ENCODE results near the gene ATP8B4.

The ATP8B4 gene

DNA sequence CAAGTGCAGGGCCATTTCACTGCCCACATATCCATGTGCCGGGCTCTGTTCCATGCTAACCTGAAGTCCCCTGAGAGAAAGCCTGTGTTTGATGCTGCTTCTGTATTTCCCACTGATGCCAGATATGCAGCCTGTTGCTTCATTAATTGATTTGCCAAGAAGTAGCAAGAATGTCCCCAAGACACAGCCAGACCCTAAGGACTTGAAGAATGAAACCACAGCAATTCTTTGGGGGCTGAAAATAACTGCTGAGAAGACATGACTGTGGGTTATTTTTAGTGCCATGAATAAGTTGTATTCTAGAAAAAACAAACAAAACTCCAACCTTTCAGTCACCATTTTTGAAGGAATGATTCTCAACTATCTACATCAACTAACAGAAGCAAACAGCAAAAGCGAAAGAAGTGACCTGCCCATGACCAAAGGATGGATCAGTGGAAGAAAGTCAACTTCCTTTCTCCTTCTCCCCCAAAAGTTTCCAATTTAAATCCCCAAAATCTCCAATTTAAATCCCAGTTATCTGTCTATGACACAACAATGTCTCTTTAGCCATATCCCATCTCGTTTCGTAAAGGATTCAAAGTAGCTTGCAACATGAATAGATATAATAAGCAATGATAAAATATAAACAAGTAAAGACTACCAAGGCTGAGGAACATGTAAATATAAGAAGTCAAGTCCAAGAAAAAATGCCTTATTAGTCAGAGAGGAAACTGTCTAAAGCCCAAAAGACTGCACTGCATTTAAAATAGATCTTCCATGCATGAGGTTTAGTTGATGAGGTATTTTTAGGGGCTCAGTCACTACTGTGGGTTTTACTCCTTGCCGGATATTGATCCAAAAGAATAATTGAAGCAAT, 271.4 kb downstream of the ATP8B4 start:
- DNase-seq = no peak

- no peak for DNase-seq
These were observed 274.6 kb downstream of the ATP8B4 start for GRCh38 chr15:49844390-49844789.

- no peak for DNase-seq
These were observed 275.3 kb downstream of the ATP8B4 start for GRCh38 chr15:49843725-49844124.

- no peak for DNase-seq
These were observed 276.9 kb downstream of the ATP8B4 start for GRCh38 chr15:49842031-49842730.

DNA sequence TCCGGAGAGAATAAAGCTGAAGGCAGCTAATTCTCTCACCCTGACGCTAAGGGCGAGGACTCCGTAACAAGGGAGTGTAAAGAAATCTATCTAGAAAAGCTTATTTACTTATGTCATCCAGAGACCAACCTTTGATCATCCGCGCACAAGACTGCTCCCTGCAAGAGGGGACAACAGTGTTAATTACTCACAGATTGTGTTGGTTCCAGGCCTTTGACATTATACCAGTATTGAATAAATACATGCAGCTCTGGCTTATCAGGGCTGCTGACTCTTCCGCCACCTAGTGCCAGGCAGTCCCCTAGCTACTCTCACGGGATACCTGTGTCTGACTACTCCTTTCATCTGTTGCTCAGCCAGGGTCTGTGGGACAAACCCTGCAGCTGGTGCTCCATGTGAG, 286.5 kb downstream of the ATP8B4 start:
- no peak for DNase-seq

DNA sequence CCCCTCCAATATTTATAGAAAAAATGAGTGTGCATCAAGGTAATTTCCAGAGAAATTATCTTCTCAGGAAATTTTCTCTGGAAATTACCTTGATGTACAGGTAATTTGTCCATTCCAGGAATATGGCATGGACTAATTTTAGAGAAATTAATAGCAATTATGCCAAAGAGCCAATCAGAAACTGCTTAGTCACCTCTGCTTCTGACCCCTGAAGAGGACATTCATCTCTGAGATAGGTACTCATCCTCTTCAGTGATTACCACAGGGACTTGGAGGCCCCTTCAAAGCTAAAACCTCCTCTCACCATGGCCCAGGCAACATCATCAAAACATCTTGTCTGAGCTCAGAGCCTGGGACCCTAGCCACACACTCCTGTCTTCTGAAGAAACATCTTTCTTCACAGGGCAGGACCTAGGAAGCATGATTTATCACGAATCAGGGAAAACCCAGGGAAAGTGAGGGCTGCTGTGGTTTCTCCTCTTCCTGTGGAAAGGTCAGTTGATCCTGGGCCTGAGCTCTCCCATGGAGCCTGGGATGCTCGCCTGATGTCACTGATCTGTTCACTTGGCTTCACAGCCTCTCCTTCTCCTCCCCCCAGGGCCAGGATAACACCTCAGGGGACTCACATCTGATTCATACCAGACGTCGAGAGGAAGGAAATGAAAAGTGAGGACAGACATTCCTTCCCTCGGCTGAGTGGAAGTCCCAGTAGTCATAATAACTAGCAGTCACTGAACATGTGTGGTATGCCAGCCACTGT, 287.6 kb downstream of the ATP8B4 start:
- no peak for DNase-seq

GRCh38 chr15:49830391-49830790, 288.6 kb downstream of the ATP8B4 start:
- no peak for DNase-seq

- no peak for DNase-seq
These were observed 291.7 kb downstream of the ATP8B4 start for GRCh38 chr15:49827311-49827710.

GRCh38 chr15:49826640-49827234, 292.3 kb downstream of the ATP8B4 start:
- no peak for DNase-seq

DNA sequence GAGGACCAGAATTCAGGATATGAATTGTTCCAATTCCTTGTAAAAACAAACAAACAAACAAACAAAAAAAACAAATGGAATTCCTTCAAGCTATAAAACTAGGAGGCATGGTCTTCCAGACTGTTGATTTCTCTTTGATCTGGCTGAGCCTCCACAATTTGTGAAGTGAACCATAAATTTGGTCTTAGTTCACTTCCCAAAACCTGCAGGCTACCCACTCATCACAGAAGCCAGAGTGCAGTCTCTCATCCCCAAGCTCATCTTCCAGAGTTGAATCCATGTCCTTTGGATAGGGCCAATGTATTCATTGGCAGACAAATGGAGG, 294.3 kb downstream of the ATP8B4 start:
- no peak for DNase-seq

GRCh38 chr15:49823987-49824774, 294.9 kb downstream of the ATP8B4 start:
- no peak for DNase-seq

DNA sequence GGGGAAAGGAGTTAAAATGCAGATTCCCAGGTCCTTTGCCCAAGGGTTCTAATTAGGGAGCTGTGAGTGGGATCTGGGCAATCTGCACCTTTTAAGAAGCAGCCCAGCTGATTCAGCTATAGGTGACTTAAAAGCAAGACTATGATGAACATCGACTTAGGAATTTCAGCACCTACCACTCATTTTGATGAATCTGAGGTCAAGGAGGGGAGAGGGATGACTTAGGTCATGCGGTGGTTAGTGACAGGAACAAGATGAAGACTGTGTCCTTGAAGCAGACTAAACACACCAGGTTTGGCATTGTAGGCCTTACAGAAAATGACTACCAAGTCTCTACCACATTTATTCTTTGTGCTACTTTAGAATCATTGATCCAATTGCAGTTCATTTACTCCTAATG, 301.9 kb downstream of the ATP8B4 start:
- DNase-seq = no peak

DNA sequence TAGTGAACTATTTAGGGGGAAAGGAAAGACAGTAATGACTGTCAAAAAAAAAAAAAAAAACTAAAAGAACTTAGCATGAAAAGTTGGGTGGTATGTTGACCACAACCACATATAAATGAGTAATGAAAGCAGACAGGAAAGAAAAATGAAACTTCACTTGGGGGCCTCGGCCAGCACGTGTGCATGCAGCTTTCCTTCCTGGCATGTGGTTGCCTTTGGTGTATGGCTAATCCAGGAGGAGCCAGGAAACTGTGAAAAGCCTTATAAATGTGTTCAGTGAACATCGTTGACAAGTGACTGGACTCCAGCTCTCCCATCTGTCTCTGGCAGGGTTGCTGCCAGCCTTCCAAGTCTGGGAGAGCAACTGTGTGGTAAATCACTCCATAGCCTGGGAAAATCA, 303.1 kb downstream of the ATP8B4 start:
- DNase-seq = no peak

DNA sequence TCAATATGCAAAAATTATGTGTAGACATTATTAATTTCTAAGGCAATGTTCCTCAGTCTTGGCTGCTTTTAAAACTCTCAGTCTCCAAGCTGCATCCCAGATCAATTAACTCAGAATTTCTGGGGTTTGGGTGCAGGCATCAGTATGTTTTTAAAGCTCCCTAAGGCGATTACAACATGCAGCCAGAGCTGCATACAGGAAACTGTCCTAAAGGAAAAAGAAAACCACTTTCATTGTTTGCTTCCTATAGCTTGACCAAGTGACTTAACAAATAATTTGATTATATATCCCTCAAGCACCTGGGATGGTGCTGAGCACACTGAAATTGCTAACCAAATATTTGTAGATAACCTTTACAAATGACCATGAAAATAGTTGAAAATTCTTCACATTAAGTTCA, 303.5 kb downstream of the ATP8B4 start:
- DNase-seq = no peak

GRCh38 chr15:49814709-49815108, 304.3 kb downstream of the ATP8B4 start:
- DNase-seq = no peak

- DNase-seq = no peak
These were observed 305.4 kb downstream of the ATP8B4 start for GRCh38 chr15:49813625-49814024.

GRCh38 chr15:49810720-49811119, 308.3 kb downstream of the ATP8B4 start:
- DNase-seq = no peak

GRCh38 chr15:49809894-49810609, 309.0 kb downstream of the ATP8B4 start:
- DNase-seq = no peak

GRCh38 chr15:49808341-49808740, 310.7 kb downstream of the ATP8B4 start:
- DNase-seq = no peak

All from stimulated activated CD8-positive, alpha-beta memory T cell treated with anti-CD3 and anti-CD28 coated beads, Interleukin-4, amount 100 ng/mL, for 48 hours (primary cell).